GM19397 (cell line): Measurements from ENCODE around the gene CUL2.
"Not testable (repeated sequence)": the region's sequence is repeated elsewhere in the genome, so short reads cannot be mapped to it uniquely, and the experiment has no call there.

Experiments
- ATAC-seq: cut with Tn5 transposase; IDR thresholded peaks from one replicate; pipeline ENCODE4 v1.9.1; 2021; ENCODE audit warnings: mild to moderate bottlenecking, moderate library complexity; ENCODE audit not compliant: unreplicated experiment

CUL2 gene

GRCh38 chr10:35020481-35020880, 69.7 kb downstream of the CUL2 start:
- ATAC-seq = no peak

DNA sequence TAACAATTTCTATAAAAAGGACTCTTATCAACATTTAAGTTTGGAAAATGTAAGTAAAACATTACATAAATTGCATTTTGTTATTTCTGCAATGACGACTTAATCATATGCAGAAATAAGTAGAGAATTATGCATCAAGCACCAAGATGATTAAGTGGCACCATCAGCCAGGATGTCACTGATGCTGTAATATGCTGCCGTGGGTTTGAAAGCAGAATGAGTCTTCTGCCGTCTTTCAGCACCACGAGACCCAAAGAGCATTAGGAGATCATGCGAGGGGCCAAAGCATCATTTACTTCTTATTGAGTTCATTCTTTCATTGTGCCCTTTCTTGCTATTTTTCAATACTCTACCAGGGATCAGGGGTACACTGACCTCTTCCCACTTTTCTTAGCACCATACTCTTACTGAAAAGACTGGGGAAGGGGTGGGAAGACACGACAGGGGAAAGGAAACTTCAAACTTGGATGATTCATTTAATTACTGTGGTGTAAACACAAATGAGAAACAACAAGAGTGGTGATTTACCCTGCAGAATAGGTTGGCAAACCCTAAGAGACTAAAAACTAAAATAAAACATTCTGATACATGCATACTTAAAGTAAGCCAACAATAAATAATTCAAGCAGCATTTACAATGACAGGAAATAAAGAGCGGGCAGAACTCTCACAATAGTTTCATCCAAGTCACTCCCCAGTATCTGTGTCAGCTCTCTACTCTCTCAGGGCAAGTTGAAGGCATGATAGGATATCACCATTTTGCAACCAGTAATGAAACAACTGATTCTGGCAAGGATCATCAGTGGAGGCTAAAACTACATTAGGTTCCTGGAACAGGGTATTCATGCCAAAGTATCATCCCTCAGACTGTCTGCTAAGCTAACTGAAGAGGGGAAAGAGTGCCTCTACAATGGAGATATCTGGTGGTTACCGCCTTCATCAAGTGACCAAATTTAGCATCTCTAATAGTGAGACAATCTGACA, 70.8 kb downstream of the CUL2 start:
- ATAC-seq = no peak

- ATAC-seq = no peak
These were observed 72.5 kb downstream of the CUL2 start for GRCh38 chr10:35017608-35018007.

DNA sequence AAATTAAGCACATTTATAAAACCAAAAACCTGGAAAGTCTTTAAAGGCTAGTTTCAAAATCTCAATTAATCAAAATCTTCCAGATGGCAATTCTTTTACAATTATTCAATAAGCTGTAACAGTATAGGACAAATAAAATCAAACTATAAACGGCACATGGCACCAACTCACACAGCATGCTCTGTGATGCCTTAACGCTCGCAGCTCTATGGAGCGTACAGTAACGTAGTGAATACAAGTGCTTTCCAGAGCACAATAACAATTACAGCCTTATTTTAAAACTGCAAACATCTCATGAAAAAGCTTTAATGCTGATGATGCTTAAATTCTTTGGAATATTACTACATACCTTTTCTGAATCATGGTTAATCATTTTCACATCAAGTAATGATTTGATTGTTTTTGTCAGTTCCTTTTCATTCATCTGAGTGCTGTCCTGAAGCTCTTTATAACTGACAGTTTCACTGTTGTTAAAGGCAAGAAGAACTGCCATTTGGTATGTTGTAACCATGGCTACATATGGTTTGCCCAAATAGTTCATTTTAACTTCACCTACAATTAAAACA, 74.2 kb downstream of the CUL2 start:
- ATAC-seq = no peak

DNA sequence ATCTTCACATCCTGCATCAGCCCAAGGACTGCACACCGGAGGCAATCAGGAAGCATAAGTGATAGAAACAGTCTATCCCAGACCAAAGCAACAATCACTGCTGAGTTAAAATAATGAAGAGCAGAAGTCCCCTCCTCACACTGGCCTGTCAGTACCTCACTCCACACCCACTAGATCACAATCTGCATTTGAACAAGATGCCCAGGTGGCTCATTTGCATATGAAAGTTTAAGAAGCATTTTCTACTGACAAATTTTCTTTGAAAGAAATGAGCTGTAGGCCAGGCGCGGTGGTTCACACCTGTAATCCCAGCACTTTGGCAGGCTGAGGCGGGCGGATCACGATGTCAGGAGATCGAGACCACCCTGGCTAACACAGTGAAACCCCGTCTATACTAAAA, 77.4 kb downstream of the CUL2 start:
- ATAC-seq = no peak

DNA sequence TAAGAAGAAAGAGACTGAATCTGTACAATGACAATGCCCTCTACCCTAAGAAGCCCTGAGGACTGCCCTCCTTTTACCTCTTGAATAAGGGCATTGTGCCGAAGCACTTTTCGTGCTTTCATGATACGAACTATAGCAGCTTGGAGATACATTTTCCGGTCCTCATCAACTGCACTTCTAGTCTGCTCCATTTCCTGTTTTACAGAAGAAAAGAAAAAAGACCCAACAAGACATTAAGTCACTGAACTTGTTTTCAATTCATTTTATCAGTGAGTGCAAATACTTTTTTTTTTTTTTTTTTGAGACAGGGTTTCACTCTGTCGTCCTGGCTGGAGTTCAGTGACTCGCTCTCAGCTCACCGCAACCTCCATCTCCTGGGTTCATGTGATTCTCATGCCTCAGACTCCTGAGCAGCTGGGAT, 78.4 kb downstream of the CUL2 start:
- no peak for ATAC-seq

DNA sequence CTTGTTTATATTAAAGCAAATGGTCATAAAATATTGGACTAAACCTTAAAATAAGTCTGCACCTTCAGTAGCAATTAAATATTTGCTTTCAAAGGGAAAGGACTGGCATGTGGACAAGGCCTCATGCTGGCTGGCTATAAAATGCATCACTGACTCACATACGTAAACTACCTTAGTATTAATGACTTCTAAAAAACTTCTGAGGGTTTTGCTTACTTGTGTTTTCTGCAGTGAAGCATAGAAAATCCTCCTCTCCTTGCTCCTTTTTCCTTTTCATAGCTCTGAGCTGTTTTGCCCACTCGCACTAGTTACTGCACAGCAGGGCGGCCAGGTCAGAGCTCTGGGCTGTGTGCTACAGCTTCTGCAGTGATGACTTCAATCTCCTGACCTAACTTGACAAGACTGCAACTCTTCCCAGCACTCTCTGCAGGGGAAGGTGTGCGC, 82.3 kb downstream of the CUL2 start:
- no peak for ATAC-seq

GRCh38 chr10:35006836-35007235, 83.3 kb downstream of the CUL2 start:
- no peak for ATAC-seq

DNA sequence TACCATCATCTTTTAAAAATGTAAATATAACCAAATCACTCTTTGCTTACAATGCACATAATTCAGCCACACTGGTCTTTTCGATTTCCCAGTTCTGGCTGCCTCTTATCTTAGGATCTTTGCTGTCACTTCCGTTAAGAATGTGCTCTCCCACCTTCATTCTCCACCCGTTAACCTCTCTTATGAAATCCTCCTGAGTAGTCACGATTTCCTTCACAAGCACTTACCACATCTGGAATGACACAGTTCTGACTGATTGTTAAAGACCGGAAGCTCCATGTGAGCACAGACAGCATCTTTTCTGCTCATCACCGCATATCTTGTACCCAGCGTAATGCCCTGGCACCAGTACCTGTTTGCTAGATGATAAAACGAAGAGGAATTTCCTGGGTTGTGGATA, 84.3 kb downstream of the CUL2 start:
- ATAC-seq = no peak

- no peak for ATAC-seq
These were observed 85.5 kb downstream of the CUL2 start for GRCh38 chr10:35004651-35005050.

GRCh38 chr10:35003906-35004305, 86.2 kb downstream of the CUL2 start:
- no peak for ATAC-seq

- ATAC-seq = no peak
These were observed 89.2 kb downstream of the CUL2 start for GRCh38 chr10:35000936-35001335.

DNA sequence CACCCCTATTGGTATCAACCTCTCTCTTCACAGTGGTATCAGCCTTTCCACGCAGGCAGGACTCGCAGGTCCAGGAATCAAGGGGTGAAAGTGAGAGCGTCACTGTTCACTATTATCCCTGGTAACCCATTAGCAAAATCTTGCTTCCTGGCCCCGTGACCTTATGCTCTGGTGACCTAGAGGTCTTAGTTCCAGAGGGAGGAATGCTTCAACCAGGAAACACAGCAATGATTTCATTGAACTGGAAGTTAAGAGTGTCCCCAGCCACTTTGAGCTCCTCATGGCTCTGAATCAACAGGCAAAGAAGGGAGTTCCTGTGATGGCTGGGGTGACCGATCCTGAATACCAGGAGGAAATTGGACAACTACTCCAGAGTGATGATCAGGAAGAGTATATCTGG, 90.6 kb downstream of the CUL2 start:
- ATAC-seq = no peak

GRCh38 chr10:34998940-34999339, 91.2 kb downstream of the CUL2 start:
- ATAC-seq = no peak

DNA sequence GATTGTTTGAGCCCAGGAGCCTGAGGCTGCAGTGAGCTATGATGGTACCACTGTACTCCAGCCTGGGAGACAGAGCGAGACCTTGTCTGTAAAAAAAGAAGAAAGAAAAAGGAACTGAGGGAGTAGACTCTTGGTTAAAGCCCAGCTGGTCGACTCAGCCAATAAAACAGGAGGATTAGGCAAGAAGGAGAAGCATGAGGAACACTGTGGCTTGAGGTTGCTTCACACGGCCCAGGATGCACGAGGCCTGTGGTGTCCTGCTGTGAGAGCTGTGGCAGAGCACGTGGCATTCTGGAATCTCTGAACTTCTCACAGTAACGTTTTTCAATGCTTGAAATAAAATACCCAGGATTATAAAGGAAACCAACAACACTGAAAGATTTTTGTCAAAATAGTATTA, 93.3 kb downstream of the CUL2 start:
- no peak for ATAC-seq

- no peak for ATAC-seq
These were observed 94.2 kb downstream of the CUL2 start for GRCh38 chr10:34995925-34996324.

DNA sequence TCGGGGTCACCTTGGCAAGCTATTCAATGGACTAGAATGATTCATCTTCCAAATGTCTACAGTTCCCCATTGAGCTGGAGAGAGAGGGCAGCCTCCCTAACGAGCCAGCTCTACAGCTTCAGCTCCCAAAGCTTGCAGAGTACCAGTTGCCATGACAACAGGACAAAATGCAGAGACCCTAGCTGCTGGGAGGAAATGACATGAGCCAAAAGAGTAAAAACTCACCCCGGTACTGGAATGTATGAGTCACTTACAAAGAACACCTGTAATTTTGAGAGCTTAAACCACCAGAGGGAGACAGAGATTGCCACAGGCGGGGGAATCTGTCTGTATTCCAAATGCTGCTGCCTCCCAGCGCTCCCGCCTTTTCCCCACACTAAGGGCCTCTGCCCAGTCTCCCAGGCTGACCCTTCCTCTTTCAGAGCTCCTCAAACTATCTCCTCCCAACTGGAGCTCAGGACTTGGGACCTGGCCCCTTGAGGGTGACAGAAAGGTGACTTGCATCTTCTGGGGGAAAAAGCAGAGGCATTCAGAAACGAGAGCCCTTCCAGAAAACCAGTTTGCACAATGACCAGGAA, 95.5 kb downstream of the CUL2 start:
- peak; percentile 80 for ATAC-seq

- ATAC-seq = no peak
These were observed 96.4 kb downstream of the CUL2 start for GRCh38 chr10:34993782-34994181.

DNA sequence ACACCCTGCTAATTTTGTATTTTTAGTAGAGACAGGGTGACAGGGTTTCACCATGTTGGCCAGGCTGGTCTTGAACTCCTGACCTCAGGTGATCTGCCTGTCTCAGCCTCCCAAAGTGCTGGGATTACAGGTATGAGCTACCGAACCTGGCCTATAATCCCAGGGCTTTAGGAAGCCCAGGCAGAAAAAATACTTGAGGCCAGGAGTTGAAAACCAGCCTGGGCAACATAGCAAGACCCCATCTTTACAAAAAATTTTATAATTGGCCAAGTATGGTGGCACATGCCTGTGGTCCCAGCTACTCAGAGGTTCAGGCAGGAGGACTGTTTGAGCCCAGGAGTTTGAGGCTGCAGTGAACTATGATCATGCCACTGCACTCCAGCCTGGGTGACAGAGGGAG, 99.0 kb downstream of the CUL2 start:
- not testable (repeated sequence) for ATAC-seq

- ATAC-seq = no peak
These were observed 101.6 kb downstream of the CUL2 start for GRCh38 chr10:34988397-34989067.

- ATAC-seq = no peak
These were observed 104.3 kb downstream of the CUL2 start for GRCh38 chr10:34985823-34986222.
